ENCODE measurements around the gene ROR1. TPM values are rescaled to one million over a fixed set of nuclear protein-coding genes. Genes with fewer than 3 reads are reported as not detected.

ROR1 gene
- total RNA-seq, 1 experiment from 2014 or later = 2.7 TPM

DNA sequence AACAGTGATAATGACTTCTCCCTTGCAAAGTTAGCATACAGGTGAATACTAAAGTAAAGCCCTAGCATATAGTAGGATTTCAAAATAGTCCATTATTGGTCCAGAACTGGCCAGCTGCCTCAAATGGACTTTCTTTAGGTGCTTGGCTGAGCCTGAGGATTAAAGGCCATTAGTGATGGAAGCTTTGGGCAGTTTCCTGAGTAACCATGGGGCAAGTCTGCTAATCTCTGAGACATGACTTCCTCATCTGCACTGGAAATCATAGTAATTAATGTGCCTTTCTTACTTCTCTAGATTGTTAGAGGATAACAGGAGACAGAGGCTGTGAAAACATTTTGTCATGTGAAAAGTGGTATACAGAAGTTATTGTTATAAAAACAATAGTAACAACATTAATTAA, 273.1 kb downstream of the ROR1 start:
- H3K79me2 ChIP-seq (ENCODE audit: insufficient read depth, low read length) = no peaks in the 10 kb centered on the region
- TF ChIP-seq FOSL1 (IDR thresholded peaks at IDR 0.05; ENCODE audit: low read depth) (no peak), ZNF274 (IDR thresholded peaks at IDR 0.05; ENCODE audit: low read depth, low read length) (no peak), EGR1 (IDR thresholded peaks at IDR 0.05; ENCODE audit: low read depth) (no peak), JUND (IDR thresholded peaks at IDR 0.05) (no peak), CEBPB (IDR thresholded peaks at IDR 0.05; ENCODE audit: low read depth) (no peak), SP1 (IDR thresholded peaks at IDR 0.05; ENCODE audit: low read depth) (no peak), EZH2phosphoT487 (IDR thresholded peaks at IDR 0.05; ENCODE audit: borderline replicate concordance) (no peak), ZBTB33 (IDR thresholded peaks at IDR 0.05; ENCODE audit: extremely low read depth, insufficient replicate concordance, low read length) (no peak), SRF (IDR thresholded peaks at IDR 0.05; ENCODE audit: low read depth) (no peak), MAX (IDR thresholded peaks at IDR 0.05) (no peak)
- TF ChIP-seq, protein P1, sequence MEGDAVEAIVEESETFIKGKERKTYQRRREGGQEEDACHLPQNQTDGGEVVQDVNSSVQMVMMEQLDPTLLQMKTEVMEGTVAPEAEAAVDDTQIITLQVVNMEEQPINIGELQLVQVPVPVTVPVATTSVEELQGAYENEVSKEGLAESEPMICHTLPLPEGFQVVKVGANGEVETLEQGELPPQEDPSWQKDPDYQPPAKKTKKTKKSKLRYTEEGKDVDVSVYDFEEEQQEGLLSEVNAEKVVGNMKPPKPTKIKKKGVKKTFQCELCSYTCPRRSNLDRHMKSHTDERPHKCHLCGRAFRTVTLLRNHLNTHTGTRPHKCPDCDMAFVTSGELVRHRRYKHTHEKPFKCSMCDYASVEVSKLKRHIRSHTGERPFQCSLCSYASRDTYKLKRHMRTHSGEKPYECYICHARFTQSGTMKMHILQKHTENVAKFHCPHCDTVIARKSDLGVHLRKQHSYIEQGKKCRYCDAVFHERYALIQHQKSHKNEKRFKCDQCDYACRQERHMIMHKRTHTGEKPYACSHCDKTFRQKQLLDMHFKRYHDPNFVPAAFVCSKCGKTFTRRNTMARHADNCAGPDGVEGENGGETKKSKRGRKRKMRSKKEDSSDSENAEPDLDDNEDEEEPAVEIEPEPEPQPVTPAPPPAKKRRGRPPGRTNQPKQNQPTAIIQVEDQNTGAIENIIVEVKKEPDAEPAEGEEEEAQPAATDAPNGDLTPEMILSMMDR (IDR thresholded peaks at IDR 0.05 in 2 of 3, conservative IDR thresholded peaks at IDR 0.05 in 1 of 3; ENCODE audit: borderline replicate concordance in 1 of 3, insufficient read depth in 1 of 3, low read depth in 2 of 3, low read length in 2 of 3) = no peak
- no peak overlapping the region for H3K4me2 ChIP-seq (ENCODE audit: low read length)
- H4K20me1 ChIP-seq (ENCODE audit: insufficient read depth) = no peaks in the 10 kb centered on the region
- no peak for ATAC-seq
- ChIA-PET RAD21 (ENCODE audit: low non-redundant PET in 1 of 2, low total read pairs in 2 of 2, uncharacterized antibody in 2 of 2, unreplicated experiment in 2 of 2) (no interaction called here), POLR2A (no interaction called here), CTCF (no interaction called here)
- no peak overlapping the region for H3K4me3 ChIP-seq (replicated peaks in 1 of 2; ENCODE audit: low read depth in 1 of 2, low read length in 2 of 2)
- BruUV-seq (replicated peaks) = no TSS peak
- no peak for DNase-seq (ENCODE audit: low read depth, low spot score)
- no peak overlapping the region for H3K27ac ChIP-seq (ENCODE audit: low read depth, low read length)
- no peaks in the 10 kb centered on the region for H3K36me3 ChIP-seq (ENCODE audit: control insufficient read depth in 1 of 2, insufficient read depth in 2 of 2, low read length in 2 of 2)
- no peaks in the 10 kb centered on the region; a peak in 1 of 4 replicates for H3K4me1 ChIP-seq (ENCODE audit: control insufficient read depth in 1 of 2, insufficient read depth in 2 of 2, low read length in 2 of 2)
- H3K9me3 ChIP-seq (ENCODE audit: control insufficient read depth in 1 of 2, insufficient read depth in 1 of 2, low read depth in 1 of 2, low read length in 2 of 2) = no peaks in the 10 kb centered on the region
- no peak overlapping the region for H3K9ac ChIP-seq (ENCODE audit: low read length)
- intact Hi-C loops (cut with micrococcal nuclease) = no loop called here
- no peaks in the 10 kb centered on the region for H3K9me2 ChIP-seq (ENCODE audit: insufficient read depth)
- no peak overlapping the region for H2AFZ ChIP-seq (ENCODE audit: low read depth, low read length, poor library complexity, severe bottlenecking)
- H3K27me3 ChIP-seq (ENCODE audit: insufficient read depth, low read length) = no peaks in the 10 kb centered on the region

Measured in HCT116 (cell line).